HG03439 (cell line): Measurements from ENCODE around the gene GJB2.
A peak's percentile ranks its signal among the peaks of the same experiment; 100 is the strongest.

Source experiments
- ATAC-seq: cut with Tn5 transposase; IDR thresholded peaks from one replicate; pipeline ENCODE4 v1.9.1; 2021; ENCODE audit warnings: mild to moderate bottlenecking, moderate library complexity; ENCODE audit not compliant: unreplicated experiment

Gene GJB2

GRCh38 chr13:20193162-20193906 lies 596 bp upstream of the GJB2 start:
- no peak for ATAC-seq

GRCh38 chr13:20192158-20192835 lies 441 bp downstream of the GJB2 start:
- no peak for ATAC-seq

- no peak for ATAC-seq
Observed at GRCh38 chr13:20191311-20192157, 1.2 kb downstream of the GJB2 start.

- no peak for ATAC-seq
Observed at GRCh38 chr13:20190481-20191310, 2.0 kb downstream of the GJB2 start.

GRCh38 chr13:20190076-20190475 lies 2.7 kb downstream of the GJB2 start:
- no peak for ATAC-seq

GRCh38 chr13:20188667-20189553 lies 3.8 kb downstream of the GJB2 start:
- ATAC-seq: no peak

- no peak for ATAC-seq
Observed at GRCh38 chr13:20186771-20187170, 6.0 kb downstream of the GJB2 start.

- no peak for ATAC-seq
Observed at GRCh38 chr13:20185366-20186056, 7.2 kb downstream of the GJB2 start.

- peak; percentile 64 for ATAC-seq
Observed at GRCh38 chr13:20182231-20182846, 10.4 kb downstream of the GJB2 start.

GRCh38 chr13:20181188-20181587 lies 11.6 kb downstream of the GJB2 start:
- no peak for ATAC-seq

GRCh38 chr13:20178156-20178555 lies 14.6 kb downstream of the GJB2 start:
- ATAC-seq: no peak

- no peak for ATAC-seq
Observed at GRCh38 chr13:20177049-20177831, 15.5 kb downstream of the GJB2 start.

- no peak for ATAC-seq
Observed at GRCh38 chr13:20175907-20176652, 16.7 kb downstream of the GJB2 start.

- no peak for ATAC-seq
Observed at GRCh38 chr13:20175406-20175794, 17.3 kb downstream of the GJB2 start.

GRCh38 chr13:20174656-20175405 lies 17.9 kb downstream of the GJB2 start:
- ATAC-seq: peak; percentile 94

- no peak for ATAC-seq
Observed at GRCh38 chr13:20173116-20173746, 19.5 kb downstream of the GJB2 start.
